SK-N-MC (cell line): ENCODE data around the gene NCOA1.

Experiments used
- DNase-seq: peaks from one replicate; pipeline ENCODE4 v3.0.0-alpha.2; 2011; ENCODE audit warnings: low read depth, low spot score
- H3K27ac ChIP-seq: fragments of 200-600 bp; sonication (generic); 2 replicates; pipeline ENCODE4 v1.5.1; 2016; ENCODE audit warnings: mixed run types
- H3K36me3 ChIP-seq: fragments of 200-600 bp; sonication (generic); 2 replicates; pipeline ENCODE4 v1.6.1; 2017; ENCODE audit warnings: antibody characterized with exemption, low read length, mixed read lengths; ENCODE audit not compliant: insufficient read depth
- H3K4me3 ChIP-seq: fragments of 200-600 bp; sonication (generic); 2 replicates; pipeline ENCODE4 v1.5.1; 2016
- H3K9ac ChIP-seq: fragments of 200-600 bp; sonication (generic); 2 replicates; pipeline ENCODE4 v1.8.0; 2017; ENCODE audit warnings: mixed run types, mixed read lengths; ENCODE audit not compliant: insufficient read length
- H3K9me3 ChIP-seq: fragments of 200-600 bp; sonication (generic); 2 replicates; pipeline ENCODE4 v1.6.1; 2017; ENCODE audit warnings: low read depth, mild to moderate bottlenecking, antibody characterized with exemption, low read length, moderate library complexity, mixed read lengths
- EZH2 ChIP-seq: fragments of 200-600 bp; sonication (generic); IDR thresholded peaks from one replicate; pipeline ENCODE4 v1.6.1; 2017; ENCODE audit warnings: antibody characterized with exemption
- FOXP2 ChIP-seq: optimal IDR thresholded peaks from 2 replicates; pipeline ENCODE3; 2011; ENCODE audit warnings: mild to moderate bottlenecking, moderate library complexity; ENCODE audit not compliant: insufficient read depth; ENCODE audit errors: extremely low read length, control extremely low read depth
- POLR2AphosphoS5 ChIP-seq: IDR thresholded peaks from 2 replicates; pipeline ENCODE4 v1.6.1; 2012; ENCODE audit warnings: mild to moderate bottlenecking, low read depth, low read length, borderline replicate concordance

The NCOA1 gene

DNA sequence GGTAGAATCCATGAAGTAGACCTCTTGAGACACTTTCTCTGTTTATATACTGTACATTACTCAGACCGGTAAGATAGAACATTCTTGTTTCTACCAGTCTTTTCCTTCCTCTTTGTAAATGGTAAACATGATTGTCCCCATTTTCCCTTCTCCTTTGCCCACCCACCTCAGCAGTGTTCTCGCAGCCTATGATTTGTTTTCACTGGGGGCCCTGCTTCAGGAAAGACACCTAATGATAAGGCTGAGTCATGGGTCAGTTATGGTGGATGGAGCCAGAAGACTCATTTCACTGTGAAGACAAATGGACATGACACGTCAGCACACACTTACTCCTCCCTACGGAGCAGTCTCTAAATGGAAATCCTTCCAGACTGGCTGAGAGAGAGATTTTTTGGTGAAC is 325.8 kb downstream of the NCOA1 start:
- Histone ChIP-seq H3K9ac (no peak overlapping the region), H3K27ac (no peak overlapping the region), H3K36me3 (peaks cover 88% of the 10 kb centered on the region), H3K9me3 (no peaks in the 10 kb centered on the region), H3K4me3 (no peak overlapping the region)
- no peak for DNase-seq
- TF ChIP-seq POLR2AphosphoS5 (no peak), FOXP2 (no peak), EZH2 (no peak)

DNA sequence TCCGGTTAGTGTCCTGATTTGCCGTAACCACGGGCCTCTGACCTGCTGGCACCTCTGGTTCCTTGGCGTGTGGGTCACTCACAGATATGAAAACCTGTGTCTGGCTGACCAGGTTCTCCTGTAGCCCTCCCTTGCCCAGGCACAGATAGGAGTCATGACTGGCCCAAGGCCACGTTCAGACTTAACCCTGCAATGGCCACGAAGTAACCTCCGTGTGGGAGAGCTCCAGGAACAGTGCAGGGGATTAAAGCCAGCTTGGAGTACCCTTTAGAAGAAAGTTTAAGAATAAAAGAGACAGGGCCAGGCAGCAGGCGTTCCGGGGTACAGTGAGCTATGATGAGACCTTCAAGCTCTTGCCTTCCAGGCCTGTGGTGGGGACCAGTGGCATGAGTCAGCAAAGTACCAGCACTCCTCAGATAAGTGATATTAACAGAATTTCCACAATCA is 327.7 kb downstream of the NCOA1 start:
- H3K9me3 ChIP-seq = no peaks in the 10 kb centered on the region
- no peak for TF ChIP-seq POLR2AphosphoS5
- TF ChIP-seq FOXP2 = no peak
- no peak for TF ChIP-seq EZH2
- H3K4me3 ChIP-seq = no peak overlapping the region
- no peak overlapping the region for H3K27ac ChIP-seq
- H3K9ac ChIP-seq = no peak overlapping the region
- peaks cover 82% of the 10 kb centered on the region for H3K36me3 ChIP-seq
- no peak for DNase-seq

DNA sequence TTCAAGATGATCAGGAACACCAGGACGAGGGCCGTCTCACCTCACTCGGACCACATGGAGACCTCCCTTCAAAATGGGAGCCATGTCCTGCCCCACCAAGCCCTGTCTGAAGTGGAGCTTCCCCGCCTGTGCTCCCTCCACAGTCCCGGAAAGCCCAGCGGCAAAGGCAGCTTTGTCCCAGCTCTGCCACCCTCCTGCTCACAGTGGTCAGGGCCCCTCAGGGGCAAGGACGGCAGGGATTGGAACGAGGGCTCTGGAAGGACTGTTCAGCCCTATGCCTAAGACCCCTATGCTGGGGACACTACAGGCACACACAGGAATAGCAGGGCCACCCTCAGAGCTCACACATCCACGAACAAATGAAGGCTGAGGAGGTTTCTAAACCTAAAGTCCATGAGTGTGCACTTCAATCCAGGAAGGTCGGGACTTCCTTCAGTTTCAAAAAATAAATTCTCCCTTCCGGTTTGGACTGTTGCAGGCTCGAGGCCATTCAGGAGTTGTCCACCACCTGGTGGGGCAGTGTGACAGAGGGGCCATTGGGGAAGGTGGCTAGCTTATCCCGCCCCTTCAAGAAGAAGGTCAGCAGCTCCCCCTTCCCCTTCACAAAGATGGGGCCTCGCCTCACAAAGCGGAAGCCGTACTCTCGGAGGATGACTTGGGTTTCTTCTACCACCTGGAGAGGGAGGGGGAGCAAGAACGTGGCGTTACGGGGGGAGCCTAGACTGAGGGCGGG is 328.6 kb downstream of the NCOA1 start:
- Histone ChIP-seq H3K4me3 (no peak overlapping the region), H3K9me3 (no peaks in the 10 kb centered on the region), H3K9ac (no peak overlapping the region), H3K36me3 (peaks cover 77% of the 10 kb centered on the region), H3K27ac (no peak overlapping the region)
- no peak for TF ChIP-seq FOXP2
- no peak for TF ChIP-seq POLR2AphosphoS5
- TF ChIP-seq EZH2 = no peak
- no peak for DNase-seq

DNA sequence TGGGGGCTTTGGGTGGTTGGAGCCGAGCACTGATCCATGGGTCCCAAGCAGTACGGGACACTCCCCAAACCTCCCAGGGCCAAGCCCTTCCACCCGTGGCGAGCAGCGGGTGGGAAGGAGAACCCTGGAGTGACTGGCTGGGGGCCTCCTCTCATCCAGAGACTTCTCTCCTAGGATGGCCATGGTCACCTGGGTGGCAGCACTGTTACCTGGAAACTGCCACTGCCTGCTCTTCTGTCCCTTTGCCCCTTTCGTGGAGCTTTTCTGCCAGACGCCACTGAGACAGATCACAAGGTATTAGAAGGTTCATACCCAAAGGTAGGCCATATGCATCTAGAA is 329.1 kb downstream of the NCOA1 start:
- Histone ChIP-seq H3K27ac (no peak overlapping the region), H3K4me3 (no peak overlapping the region), H3K36me3 (peaks cover 72% of the 10 kb centered on the region), H3K9ac (no peak overlapping the region), H3K9me3 (no peaks in the 10 kb centered on the region)
- DNase-seq = no peak
- TF ChIP-seq EZH2 (no peak), FOXP2 (no peak), POLR2AphosphoS5 (no peak)
